Breast epithelium (tissue), 3 donors: ENCODE data around the gene GPAT3.

Experiments used
- POLR2AphosphoS5 ChIP-seq, 3 donors: sonication (generic); formaldehyde crosslinking; IDR thresholded peaks; one replicate each; pipeline ENCODE4 v1.6.1; 2017; ENCODE audit warnings: antibody characterized with exemption in 3 of 3
- TF ChIP-seq, protein P1 (sequence below), 3 donors: fragments of 450-650 bp; IDR thresholded peaks; one replicate each; pipeline ENCODE4 v1.5.1; 2016 to 2017; ENCODE audit warnings: antibody characterized with exemption in 3 of 3, mild to moderate bottlenecking in 3 of 3, moderate library complexity in 3 of 3

DNA sequence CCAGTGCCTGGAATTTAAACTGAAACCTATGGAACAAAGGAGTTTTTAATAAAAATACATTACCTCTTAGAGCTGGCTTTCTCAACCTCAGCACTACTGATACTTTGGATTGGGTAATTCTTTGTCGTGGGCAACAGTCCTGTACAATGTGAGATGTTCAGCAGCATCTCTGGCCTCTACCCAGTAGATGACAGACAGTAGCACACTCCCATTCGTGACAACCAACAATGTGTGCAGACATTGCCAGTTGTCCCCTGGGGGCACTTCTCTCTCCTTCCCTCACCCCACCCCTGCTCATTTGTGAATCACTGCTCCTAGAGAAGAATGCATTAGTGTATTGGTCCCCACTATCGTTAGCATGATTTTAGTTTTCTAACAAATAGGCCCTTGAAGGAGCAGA, 16.2 kb downstream of the GPAT3 start:
- TF ChIP-seq, protein P1, sequence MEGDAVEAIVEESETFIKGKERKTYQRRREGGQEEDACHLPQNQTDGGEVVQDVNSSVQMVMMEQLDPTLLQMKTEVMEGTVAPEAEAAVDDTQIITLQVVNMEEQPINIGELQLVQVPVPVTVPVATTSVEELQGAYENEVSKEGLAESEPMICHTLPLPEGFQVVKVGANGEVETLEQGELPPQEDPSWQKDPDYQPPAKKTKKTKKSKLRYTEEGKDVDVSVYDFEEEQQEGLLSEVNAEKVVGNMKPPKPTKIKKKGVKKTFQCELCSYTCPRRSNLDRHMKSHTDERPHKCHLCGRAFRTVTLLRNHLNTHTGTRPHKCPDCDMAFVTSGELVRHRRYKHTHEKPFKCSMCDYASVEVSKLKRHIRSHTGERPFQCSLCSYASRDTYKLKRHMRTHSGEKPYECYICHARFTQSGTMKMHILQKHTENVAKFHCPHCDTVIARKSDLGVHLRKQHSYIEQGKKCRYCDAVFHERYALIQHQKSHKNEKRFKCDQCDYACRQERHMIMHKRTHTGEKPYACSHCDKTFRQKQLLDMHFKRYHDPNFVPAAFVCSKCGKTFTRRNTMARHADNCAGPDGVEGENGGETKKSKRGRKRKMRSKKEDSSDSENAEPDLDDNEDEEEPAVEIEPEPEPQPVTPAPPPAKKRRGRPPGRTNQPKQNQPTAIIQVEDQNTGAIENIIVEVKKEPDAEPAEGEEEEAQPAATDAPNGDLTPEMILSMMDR (IDR thresholded peaks at IDR 0.05) = no peak
- TF ChIP-seq POLR2AphosphoS5 (IDR thresholded peaks at IDR 0.05) = no peak
